T-helper 9 cell (primary cell): ENCODE results near the gene AP4E1.
"Not testable (repeated sequence)": the region's sequence is repeated elsewhere in the genome, so short reads cannot be mapped to it uniquely, and the experiment has no call there.

ENCODE experiments used
- DNase-seq: peaks from one replicate; pipeline ENCODE4 v3.0.0-alpha.2; 2020

AP4E1 gene

DNA sequence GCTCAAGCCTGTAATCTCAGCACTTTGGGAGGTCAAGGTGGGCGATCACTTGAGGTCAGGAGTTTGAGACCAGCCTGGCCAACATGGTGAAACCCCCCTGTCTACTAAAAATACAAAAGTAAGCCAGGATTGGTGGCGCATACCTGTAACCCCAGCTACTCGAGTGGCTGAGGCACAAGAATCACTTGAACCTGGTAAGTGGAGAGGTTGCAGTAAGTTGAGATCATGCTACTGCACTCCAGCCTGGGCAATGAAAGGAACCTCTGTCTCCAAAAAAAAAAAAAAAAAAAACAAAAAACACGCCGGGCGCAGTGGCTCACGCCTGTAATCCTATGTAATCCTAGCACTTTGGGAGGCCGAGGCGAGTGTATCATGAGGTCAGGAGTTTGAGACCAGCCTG, 18.9 kb upstream of the AP4E1 start:
- DNase-seq: no peak

DNA sequence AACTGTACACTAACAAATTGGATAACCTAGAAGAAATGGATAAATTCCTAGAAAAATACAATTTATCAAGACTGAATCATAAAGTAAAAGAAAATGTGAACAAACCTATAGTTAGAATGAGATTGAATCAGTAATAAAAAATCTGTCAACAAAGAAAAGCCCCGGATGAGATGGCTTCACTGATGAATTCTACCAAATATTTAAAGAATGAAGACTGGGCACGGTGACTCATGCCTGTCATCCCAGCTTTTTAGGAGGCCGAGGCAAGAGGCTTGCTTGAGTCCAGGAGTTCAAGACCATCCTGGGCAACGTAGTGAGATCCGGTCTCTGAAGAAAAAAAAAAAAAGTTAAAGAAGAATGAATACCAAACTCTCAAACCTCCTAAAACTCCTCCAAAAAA, 17.7 kb upstream of the AP4E1 start:
- DNase-seq: no peak

DNA sequence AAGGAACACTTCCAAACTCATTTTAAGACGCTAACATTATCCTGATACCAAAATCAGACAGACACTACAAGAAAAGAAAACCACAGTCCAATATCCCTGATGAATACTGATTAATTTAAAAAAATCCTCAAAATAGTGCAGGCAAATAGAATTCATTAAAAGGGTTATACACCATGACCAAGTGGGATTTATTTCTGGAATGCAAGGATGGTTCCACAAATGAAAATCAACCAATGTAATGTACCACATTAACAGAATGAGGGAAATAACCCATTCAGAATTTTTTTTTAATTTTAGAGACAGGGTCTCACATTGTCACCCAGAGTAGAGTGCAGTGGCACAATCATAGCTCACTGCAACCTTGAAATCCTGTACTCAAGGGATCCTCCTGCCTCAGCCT, 17.3 kb upstream of the AP4E1 start:
- no peak for DNase-seq

DNA sequence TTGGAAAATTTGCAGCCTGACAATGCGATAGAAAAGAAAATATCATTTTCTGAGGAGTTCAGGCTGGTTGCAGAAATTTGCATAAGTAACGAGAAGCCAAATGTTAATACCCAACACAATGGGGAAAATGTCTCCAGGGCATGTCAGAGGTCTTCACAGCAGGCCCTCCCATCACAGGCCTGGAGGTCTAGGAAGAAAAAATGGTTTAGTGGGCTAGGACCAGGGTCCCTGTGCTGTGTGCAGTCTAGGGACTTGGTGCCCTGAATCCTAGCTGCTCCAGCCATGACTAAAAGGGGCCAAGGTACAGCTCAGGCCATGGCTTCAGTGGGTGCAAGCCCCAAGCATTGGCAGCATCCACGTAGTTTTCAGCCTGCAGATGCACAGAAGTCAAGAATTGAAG, 14.5 kb upstream of the AP4E1 start:
- DNase-seq: no peak

DNA sequence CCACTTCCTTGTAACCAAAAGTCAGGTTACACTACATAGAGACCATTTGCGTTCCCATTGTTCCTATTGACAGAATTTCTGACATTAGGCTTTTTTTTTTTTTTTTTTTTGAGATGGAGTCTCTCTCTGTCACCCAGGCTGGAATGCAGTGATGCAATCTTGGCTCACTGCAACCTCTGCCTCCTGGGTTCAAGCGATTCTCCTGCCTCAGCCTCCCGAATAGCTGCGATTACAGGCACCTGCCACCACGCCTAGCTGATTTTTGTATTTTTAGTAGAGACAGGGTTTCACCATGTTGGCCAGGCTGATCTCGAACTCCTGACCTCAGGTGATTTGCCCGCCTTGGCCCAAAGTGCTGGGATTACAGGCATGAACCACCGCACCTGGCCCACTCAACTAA, 7.1 kb upstream of the AP4E1 start:
- not testable (repeated sequence) for DNase-seq

DNA sequence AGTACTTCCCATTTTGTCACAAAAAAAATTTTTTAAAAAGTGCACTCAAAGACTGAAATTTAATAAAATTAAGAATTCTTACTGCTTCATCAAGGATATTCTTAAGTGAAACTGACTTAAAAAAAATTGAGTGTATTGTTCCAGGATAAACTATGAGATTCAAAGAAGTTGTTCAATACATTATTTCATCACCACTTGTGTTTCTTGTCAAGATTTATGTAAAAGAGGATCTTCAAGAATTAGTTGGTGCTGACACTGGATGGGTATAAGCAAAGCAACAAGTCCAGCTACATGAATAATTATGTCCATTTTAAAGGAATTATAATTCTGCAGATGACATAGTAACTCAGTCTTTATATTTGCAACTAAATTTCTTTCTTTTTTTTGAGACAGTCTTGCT, 4.3 kb upstream of the AP4E1 start:
- no peak for DNase-seq

DNA sequence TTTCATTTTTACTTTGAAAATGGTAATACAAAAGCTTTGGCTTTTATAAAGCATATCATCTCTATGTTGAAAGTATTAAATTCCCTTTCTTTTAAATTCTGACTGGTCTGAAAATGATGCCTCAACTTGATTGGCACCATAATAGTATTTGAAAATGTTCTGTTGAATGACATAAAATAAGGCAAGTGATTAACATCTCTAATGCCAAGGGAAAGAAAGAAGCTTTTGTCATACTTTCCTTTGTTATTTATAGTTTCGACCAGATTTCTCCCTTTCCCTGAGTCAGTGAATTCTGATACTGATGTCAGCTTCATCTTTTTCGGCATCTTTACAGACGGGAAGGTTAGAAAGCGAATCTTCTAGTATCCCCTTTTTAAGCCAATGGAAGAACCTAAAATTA, 3.4 kb upstream of the AP4E1 start:
- no peak for DNase-seq

DNA sequence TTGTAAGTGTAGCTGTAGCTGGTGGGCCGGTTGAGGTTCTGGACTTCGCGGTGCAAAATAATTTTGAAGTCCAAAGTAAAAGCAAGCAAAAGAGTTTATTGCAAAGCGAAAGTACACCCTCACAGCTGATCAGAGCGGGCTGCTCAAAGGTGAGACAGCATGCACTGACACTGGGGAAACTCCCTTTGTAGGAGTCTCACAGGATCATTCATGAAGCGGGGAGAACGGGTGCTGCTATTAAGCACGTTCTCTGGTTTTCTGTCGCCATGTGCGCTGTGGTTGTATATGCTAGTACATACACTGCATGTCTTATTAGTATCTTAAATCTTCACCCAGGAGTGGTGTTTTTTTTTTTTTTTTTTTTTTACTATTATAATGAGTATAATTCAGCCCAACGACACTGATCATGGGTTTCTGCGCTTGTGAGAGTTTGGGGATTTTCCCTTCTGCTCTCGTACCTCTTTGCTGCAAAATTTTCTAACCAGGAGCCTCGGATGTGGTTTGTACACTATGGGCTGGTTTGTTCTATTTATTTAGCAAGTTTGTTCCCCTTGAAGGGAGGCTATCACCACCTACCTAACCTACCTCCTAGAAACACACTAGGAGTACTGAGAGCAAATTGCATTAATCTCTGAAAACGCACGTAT, 1.4 kb upstream of the AP4E1 start:
- DNase-seq: peak; percentile 59

DNA sequence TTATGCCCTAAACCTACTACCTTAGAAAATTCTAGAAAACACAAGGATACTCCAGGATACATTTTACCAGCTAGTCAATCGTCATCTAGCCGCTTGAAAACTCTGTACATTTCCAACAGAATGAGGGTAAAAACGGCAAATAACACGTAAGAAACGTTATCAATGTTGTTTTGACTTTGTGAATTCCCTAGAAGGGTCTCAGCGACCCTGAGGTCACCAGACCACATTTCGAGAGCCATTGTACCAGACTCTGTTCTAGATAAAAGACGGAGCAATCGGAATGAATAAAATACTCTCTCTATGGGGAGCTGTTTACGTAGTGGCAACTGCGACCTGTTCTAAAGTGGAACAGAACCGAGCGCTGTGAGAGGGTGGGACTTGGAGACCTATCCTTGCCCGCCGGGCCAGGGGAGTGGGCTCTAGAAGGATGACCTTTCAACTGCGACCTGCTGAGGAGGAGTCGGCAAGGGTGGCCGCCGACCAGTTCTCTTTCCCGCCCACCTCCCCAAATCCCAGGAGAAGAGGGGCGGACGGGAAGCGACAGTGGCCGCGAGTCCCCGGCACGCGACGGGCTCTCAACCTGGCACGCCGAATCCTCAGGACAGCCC, 778 bp upstream of the AP4E1 start:
- peak; percentile 36 for DNase-seq

DNA sequence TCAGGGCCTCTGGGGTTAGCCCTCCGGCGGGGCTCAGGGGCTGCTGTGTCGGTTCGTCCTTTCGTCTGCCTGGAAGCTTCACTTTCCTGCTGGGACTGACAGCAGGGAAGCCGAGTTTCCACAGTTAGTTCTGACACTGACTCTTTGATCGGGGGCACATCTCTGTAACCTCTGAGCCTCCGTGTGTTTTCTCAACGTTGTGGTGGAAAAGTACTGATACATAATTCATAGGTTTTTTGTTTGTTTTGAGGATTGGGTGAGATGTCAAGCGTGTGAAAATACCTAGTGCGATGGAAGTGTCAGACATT, 481 bp downstream of the AP4E1 start:
- no peak for DNase-seq

DNA sequence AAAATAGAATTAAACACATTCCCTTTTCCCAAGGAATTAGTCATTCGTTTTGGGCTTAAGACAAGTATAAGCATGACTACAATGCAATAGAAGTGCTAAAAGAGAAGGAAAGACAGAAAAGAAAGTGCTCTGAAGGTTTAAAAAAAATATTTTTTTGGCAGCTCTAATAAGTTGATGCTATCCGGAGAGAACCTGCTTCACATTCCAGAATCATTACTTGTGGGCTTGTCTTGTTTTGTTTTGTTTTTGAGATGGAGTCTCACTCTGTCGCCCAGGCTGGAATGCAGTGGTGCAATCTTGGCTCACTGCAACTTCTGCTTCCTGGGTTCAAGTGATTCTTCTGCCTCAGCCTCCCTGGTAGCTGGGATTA, 1.9 kb downstream of the AP4E1 start:
- not testable (repeated sequence) for DNase-seq

DNA sequence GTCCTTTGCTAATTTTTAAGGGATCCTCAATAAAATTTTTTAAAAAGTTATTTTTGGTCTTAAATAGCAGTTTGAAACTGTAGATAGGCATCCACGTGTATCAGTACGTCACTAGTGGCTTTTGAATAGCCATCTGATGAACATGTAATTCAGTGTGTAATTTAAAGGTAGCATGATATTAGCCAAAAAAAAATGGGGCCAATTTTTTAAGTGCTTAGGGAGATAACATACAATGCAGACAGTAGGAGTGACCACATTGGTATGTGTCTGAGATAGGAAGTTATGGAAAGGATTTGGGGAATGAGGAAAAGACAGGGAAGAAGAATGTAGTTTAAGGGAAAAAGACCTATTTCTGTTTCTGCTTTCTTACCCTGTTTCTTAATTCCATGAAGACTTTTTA, 2.5 kb downstream of the AP4E1 start:
- no peak for DNase-seq

DNA sequence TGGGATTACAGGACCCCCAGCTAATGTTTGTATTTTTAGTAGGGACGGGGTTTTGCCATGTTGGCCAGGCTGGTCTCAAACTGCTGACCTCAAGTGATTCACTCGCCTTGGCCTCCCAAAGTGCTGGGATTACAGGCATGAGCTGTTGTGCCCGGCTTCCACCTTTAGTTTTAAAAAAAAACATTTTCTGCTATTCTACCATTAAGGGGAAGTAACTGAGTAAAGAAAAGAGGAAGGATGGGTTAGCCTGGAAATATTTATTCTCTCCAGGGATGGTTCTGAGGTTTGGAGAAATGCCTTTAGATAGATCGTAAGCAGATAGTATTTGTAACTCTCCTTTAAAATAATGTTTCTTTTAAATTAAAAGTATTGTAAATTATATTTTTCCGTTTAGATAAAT, 3.1 kb downstream of the AP4E1 start:
- DNase-seq: no peak

DNA sequence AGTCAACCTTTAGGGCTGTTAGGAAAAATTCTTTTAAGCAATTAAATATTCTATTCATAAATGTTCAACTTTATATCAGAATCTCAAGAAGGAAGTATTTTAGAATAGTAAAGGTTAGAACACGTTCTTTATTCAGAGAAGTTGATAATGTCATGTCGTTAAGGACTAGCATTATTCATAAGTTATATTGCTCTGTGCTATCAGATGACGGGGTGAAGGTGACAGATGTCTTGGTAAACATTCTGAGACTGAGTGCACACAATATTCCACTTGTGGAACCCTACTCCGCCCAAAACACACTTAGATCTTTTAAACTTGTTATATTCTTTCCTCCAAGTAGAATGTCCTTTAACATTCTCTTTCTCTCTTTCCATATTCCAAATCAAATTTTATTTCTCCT, 7.9 kb downstream of the AP4E1 start:
- DNase-seq: no peak

DNA sequence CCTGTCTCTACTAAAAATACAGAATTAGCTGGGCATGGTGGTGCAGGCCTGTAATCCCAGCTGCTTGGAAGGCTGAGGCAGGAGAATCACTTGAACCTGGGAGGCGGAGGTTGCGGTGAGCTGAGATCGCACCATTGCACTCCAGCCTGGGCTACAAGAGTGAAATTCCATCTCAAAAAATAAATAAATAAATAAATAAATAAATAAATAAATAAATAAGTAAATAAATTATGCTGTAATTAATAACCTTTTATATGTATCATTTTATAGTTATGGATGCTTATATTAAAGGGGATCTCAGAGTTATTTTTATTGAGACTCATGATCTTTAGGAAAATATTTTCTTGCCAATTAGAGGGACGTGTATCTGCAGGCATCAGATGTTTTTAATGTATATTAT, 10.9 kb downstream of the AP4E1 start:
- DNase-seq: not testable (repeated sequence)

DNA sequence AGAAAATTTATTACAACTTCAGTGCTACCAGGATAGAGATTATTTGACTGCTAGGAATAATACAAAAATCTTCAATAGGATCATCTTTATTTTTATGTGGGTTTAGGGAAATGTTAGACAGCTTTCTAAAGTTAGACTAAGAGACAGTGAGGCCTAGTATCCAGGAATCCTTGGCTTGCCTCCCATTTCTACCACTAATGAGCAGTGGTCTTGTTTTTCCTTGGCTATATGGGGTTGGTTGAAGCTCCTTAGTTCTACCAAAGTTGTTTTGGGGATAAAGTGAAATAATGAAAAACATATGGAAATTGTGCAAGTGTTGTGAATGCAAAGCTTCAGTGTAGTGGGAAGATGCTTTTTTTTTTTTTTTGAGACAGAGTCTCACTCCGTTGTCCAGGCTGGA, 16.8 kb downstream of the AP4E1 start:
- DNase-seq: no peak

DNA sequence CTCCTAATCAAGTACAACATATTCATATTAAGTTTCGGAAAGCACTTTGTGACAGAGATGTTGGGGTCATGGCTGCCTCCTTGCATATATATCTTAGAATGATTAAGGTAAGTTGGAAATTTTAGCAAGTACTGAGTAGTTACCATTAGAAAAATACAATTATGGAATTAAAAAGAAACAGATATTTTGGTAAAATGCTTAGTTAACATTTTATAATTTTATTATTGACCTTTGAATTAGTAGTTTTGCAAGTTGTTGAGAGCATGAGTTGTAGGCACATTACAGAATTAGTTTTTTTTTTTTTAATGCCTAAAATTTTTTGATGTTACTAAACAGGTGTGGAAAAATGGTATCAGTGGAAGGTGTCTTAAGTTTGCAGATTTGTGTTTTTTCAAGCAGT, 20.6 kb downstream of the AP4E1 start:
- DNase-seq: no peak

DNA sequence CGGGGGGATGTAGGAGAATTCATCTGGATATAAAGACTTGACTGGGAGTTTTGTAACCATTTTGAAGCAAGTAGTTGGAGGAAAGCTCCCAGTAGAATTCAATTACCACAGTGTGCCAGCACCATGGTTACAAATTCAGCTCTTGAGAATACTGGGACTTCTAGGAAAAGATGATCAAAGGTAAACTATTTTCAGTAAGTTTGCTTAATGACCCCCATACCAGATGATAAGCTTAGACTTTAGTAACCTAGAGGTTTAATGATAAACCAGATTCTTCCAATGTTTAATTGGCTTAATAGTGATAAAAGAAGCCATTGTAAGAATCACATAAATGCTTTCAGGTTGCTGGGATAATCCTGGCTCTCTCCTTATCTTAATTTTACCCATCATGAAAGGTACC, 22.3 kb downstream of the AP4E1 start:
- DNase-seq: no peak

DNA sequence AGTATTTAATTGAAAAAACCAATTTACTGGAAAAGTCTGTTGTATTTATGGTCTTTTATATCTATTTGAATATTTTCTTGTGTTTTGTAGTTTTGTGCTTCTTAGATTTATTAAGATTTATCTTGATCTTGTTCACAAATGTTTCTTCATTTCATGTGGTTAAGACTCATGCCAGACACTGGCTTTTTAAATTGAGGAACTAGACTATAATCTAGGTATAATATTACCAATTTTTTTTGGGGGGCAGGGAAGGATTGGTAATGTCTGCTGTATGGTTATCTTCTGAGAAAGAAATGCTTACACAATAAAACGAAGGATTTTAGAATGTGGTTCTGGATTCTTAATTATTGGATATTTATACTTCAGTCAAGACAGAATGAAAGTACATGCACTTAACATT, 24.9 kb downstream of the AP4E1 start:
- no peak for DNase-seq

DNA sequence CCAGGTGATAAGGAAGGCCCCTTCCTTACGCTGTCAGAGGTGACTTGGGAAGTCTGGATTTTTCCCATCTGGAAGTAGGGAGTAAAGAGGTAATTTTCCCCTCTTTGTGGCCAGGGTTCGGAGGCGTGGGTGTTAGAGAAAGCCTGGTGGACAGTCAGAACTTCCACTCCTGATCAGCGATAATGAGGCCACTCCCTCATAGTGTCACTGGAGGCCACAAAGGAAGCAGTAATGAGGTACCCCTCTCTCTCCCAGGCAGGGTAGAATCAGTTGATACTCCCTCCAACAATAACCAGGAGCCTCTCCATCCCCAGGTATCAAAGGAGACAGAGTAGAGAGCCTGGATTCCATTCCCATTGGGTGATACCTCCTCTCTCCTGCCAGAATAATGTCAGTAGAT, 30.0 kb downstream of the AP4E1 start:
- no peak for DNase-seq

DNA sequence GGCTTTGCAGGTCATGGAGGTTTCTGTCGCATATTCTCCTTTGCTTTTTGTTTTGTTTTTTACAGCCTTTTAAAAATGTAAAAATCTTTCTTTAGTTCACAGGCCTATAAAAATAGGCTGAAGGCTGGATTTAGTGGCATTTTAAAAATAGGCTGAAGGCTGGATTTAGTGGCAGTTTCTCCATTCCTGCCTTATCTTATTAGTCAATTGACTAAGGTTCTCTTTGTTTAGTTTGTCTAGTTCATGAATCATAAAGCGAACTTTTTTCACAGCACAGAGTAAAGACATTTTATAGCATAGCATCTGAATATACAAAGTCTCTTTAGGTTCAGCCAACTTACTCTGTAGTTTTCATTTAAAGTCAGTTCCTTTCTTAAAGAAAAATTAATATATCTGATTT, 31.4 kb downstream of the AP4E1 start:
- DNase-seq: no peak

DNA sequence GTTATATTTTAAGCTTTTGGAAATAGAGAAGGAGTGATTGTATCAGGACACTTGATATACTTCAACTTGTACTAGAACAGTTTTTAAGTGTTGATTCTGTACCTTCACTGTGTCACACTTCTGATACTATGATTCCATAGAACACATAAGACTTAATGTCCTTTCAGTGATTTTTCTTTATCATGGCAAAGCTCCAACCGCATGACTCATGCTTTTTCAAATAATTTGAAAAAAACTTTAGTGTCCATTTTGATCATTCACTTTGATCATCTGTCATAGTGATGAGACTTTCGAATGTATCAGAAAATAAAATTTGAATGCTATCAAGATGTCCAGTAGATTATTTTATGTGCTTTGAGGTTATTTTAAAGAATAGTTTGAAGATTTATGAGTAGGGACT, 32.0 kb downstream of the AP4E1 start:
- DNase-seq: no peak

DNA sequence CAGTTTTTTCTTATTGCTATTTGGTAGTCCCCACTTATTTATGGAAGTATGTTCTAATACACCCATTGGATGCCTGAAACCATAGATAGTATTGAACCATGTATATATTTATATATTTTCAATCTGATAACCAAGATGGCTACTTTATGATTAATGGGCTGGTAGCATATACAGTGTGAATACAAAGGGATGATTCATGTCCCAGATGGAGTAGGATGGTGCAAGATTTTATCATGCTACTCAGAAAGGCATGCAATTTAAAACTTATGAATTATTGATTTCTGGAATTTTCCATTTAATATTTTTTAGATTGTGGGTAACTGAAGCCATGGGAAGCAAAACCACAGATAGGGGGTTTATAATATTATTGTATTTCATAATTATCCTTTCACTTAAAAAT, 35.2 kb downstream of the AP4E1 start:
- no peak for DNase-seq

DNA sequence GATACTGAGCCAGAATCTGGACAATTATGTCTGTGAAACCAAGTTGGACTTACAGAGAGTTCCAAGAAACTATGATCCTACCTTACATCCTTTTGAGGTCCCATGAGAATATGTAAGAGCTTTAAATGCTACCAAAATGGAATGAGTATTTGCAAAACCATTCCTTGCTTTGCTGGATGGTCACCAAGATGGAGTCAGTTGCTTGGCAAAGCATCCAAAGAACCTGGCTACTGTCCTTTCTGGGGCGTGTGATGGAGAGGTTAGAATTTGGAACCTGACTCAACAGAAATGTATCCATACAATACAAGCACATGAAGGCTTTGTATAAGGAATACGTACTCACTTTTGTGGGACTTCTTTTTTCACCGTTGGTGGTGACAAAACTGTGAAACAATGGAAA, 36.2 kb downstream of the AP4E1 start:
- no peak for DNase-seq

DNA sequence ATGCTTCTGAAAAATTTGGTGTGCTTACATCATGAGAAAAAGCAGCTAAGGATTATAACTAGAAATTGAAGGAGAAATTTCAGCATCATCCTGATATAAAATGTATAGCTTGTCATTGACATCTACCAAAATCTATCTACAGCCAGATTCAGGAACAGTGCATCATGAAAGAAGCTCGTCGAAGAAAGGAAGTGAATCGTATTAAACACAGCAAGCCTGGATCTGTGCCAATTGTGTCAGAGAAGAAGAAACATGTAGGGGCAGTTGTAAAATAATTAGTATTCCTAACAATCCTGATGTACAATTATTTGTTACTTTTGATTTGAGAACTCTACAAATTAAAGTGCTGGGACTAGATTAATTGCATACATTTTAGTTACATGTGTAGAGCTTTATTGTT, 37.2 kb downstream of the AP4E1 start:
- no peak for DNase-seq

DNA sequence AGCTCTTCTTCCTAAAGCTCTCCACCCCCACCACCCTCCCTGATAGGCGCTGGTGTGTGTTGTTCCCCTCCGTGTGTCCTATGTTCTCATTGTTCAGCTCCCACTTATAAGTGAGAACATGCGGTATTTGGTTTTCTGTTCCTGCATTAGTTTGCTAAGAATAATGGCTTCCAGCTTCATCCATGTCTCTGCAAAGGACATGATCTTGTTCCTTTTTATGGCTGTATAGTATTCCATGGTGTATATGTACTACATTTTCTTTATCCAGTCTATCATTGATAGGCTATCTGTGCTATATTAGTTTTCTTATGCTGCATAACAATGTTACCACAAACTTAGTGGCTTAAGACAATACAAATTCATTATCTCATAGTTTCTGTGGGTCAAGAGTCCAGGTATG, 42.3 kb downstream of the AP4E1 start:
- DNase-seq: not testable (repeated sequence)
